HG02678 (cell line): ENCODE results near the gene CCR4.
"Not testable (repeated sequence)": the region's sequence is repeated elsewhere in the genome, so short reads cannot be mapped to it uniquely, and the experiment has no call there.

Experiments
- ATAC-seq: cut with Tn5 transposase; IDR thresholded peaks from one replicate; pipeline ENCODE4 v1.9.1; 2021; ENCODE audit warnings: mild to moderate bottlenecking, moderate library complexity; ENCODE audit not compliant: unreplicated experiment

CCR4 gene

DNA sequence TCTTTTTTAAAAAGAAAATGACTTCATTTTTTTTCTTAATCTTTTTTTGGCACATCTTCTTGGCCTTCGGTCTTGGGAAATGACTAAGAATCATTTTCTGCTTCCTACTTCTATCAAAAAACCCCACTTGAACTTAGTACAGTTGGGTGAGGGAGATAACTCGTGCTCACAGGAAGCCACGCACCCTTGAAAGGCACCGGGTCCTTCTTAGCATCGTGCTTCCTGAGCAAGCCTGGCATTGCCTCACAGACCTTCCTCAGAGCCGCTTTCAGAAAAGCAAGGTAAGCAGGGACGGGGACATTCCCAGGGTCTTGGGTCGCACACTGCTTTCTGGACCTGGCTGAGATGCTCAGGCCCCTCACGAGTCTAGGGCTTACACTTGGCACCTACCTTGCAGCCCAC, at the start of gene CCR4:
CCR4 (plus strand) TSS at position 235 of the 402 bp plus-strand sequence. CDS start 1,779 bp downstream, outside the sequence.
- no peak for ATAC-seq

DNA sequence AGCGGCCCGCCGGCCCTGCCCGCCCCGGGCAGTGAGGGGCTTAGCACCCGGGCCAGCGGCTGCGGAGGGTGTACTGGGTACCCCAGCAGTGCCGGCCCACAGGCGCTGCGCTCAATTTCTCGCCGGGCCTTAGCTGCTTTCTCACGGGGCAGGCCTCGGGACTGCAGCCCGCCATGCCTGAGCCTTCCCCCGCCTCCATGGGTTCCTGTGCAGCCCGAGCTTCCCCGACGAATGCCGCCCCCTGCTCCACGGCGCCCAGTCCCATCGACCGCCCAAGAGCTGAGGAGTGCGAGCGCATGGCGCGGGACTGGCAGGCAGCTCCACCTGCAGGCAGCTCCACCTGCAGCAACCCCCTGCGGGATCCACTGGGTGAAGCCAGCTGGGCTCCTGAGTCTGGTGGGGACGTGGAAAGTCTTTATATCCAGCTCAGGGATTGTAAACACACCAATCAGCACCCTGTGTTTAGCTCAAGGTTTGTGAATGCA, 48.5 kb upstream of the CCR4 start:
- ATAC-seq: not testable (repeated sequence)

DNA sequence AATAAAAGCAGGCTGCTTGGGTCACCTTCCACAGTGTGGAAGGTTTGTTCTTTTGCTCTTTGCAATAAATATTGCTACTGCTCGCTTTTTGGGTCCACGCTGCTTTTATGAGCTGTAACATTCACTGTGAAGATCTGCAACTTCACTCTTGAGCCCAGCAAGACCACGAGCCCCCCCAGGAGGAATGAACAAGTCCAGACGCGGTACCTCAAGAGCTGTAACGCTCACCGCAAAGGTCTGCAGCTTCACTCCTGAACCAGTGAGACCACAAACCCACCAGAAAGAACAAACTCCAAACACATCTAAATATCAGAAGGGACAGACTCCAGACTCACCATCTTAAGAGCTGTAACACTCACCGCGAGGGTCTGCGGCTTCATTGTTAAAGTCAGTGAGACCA, 47.5 kb upstream of the CCR4 start:
- ATAC-seq: no peak

GRCh38 chr3:32909999-32910398, 41.4 kb upstream of the CCR4 start:
- ATAC-seq: no peak

- no peak for ATAC-seq
Measured at GRCh38 chr3:32910954-32911353, 40.5 kb upstream of the CCR4 start.

GRCh38 chr3:32912046-32912445, 39.4 kb upstream of the CCR4 start:
- no peak for ATAC-seq

- no peak for ATAC-seq
Measured at GRCh38 chr3:32913790-32914446, 37.5 kb upstream of the CCR4 start.

DNA sequence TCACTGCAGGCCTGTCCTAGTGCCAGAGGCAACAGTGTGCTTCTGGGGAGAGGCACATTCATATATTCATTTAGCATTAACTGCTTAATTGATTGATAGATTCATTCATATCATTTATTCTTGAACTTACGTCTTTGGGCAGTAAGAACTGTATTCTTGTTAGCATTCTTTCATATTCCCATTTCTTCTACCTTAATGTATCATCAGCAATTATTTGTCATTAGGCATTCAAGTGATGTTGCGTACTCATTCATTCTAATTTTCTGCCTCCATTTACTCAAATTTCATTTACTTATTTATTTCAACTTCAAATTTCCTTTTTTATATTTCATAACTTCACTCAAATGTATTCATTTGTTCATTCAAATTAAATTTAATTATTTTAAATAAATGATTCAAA, 31.5 kb upstream of the CCR4 start:
- no peak for ATAC-seq

DNA sequence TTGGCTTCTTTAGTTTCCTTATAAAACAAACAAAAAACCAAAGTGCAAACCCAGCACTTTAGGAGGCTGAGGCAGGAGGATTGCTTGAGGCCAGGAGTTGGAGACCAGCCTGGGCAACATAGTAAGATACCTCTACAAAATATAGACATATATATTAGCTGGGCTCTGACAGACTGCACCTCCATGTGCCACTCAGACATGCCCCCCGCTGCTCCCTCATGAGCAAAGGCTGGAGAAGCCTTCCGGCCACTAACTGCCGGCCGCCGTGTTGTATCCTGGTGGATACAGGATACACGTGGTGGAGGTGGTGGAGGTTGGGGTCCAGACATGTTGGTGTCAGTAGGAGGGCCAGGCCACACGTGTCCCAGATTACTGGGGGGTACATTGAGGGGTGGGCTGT, 29.4 kb upstream of the CCR4 start:
- ATAC-seq: no peak

DNA sequence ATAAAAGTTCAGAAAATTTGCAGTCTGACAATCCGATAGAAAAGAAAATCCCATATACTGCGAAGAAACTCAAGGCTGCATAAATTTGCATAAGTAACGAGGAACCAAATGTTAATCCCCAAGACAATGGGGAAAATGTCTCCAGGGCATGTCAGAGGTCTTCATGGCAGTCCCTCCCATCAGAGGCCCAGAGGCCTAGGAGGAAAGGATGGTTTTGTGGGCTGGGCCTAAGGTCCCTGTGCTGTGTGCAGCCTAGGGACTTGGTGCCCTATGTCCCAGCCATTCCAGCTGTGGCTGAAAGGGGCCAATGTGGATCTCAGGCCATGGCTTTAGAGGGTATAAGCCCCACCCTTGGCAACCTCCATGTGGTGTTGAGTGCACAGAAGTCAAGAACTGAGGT, 21.3 kb upstream of the CCR4 start:
- ATAC-seq: no peak

DNA sequence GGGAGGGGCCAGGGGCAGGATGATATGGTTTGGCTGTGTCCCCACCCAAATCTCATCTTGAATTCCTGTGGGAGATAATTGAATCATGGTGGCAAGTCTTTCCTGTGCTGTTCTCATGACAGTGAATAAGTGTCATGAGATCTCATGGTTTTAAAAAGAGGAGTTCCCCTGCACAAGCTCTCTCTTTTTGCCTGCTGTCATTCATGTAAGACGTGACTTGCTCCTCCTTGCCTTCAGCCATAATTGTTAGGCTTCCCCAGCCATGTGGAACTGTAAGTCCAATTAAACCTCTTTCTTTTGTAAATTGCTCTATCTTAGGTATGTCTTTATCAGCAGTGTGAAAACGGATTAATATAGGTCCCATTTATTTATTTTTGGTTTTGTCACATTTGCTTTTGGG, 20.2 kb upstream of the CCR4 start:
- ATAC-seq: not testable (repeated sequence)

GRCh38 chr3:32934150-32934742, 17.2 kb upstream of the CCR4 start:
- no peak for ATAC-seq

DNA sequence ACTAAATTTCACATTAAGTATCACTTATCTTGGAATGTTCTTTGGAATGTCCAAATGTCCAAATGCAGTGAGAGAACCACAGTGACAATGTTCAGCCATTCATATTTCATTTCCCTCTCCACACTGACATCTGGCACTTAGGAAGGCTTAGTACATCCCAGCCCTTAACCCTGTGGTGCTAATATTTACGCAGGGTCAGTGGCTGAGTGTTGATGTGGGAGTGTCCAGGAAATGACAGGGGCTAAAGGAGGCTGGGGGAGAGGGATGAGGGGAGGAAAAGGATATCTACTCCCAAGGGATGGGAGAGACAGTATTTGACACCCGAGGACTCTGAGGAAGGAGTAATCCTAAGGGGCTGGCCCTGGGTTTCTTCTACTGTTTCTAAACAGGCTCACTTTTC, 14.1 kb upstream of the CCR4 start:
- no peak for ATAC-seq

DNA sequence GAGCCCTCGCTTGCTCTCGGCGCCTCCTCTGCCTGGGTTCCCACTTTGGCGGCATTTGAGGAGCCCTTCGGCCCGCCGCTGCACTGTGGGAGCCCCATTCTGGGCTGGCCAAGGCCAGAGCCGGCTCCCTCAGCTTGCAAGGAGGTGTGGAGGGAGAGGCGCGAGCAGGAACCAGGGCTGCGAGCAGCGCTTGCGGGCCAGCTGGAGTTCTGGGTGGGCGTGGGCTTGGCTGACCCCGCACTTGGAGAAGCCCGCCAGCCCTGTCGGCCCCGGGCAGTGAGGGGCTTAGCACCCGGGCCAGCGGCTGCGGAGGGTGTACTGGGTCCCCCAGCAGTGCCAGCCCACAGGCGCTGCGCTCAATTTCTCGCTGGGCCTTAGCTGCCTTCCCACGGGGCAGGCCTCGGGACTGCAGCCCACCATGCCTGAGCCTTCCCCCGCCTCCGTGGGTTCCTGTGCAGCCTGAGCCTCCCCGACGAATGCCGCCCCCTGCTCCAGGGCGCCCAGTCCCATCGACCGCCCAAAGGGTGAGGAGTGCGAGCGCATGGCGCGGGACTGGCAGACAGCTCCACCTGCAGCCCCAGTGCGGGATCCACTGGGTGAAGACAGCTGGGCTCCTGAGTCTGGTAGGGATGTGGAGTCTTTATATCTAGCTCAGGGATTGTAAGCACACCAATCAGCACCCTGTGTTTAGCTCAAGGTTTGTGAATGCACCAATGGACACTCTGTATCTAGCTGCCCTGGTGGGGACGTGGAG, 11.7 kb upstream of the CCR4 start:
- ATAC-seq: not testable (repeated sequence)

DNA sequence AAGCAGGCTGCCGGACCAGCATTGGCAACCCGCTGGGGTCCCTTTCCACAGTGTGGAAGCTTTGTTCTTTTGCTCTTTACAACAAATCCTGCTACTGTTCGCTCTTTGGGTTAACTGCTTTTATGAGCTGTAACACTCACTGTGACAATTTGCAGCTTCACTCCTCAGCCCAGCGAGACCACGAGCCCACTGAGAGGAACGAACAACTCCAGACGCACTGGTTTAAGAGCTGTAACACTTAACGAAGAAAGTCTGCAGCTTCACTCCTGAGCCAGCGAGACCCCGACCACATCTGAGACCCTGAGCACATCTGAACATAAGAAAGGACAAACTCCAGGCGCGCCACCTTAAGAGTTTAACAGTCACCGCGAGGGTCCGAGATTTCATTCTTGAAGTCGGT, 10.7 kb upstream of the CCR4 start:
- no peak for ATAC-seq

DNA sequence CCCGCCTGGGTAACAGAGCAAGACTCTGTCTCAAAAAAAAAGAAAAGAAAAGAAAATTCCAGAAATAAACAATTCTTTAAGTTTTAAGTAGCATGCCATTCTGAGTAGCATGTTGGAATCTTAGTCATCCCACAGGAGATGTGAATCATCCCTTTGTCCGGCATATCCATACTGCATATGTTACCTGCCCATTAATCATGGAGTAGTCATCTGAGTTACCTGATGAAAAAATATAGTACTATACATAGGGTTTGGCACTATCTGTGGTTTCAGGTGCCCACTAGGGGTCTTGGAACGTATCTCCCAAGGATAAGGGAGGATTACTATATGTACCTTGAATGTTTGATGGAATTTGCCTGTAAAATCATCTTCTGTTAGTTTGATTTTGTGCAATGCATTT, 6.3 kb upstream of the CCR4 start:
- ATAC-seq: no peak

DNA sequence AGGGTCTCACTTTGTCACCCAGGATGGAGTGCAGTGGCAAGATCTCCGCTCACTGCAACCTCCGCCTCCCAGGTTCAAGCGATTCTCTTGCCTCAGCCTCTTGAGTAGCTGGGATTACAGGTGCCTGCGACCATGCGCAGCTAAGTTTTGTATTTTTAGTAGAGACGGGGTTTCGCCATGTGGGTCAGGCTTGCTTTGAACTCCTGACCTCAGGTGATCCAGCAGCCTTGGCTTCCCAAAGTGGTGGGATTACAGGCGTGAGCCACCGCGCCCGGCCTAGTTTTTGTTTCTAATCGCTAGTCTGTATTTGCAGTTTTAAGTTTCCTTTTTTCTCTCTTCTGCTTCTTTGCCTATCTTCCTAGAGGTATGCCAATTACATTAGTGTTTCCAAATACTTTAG, 5.8 kb upstream of the CCR4 start:
- not testable (repeated sequence) for ATAC-seq

DNA sequence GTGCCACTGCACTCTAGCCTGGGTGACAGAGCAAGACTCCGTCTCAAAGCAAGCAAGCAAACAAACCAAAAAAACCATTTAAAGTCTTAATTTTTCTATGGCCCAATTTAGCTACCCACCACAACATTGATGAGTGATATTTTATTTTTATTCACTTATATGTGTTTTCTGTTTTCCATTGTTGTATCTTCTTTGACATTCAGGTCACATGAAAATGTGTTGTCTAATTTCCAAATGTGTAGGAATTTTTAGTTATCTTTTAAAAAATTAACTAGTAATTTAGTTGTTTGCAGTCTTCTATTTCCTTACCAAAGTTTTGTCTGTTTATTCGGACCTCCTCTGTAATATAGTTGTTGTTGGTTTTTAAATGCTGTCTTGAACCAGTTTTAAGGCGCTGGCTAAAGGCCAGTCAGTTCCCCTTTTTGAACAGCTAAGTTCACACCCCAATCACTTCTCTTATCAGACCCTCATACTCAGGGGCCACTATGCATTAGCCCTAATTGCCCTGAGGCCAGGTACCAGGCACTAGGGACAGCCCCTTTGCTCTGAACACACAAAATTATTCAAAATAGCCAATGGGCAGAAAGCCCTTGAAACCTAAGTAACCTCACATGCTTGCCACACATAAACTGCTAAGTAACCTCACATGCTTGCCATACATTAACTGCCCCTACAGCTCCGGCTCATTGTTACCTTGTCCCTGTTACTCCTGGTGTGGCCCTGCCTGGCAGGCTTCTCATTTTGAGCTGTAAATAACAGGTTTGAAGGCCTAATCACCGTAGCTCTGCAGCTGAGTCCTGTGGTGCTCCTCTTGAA, 4.3 kb upstream of the CCR4 start:
- ATAC-seq: peak; percentile 21

DNA sequence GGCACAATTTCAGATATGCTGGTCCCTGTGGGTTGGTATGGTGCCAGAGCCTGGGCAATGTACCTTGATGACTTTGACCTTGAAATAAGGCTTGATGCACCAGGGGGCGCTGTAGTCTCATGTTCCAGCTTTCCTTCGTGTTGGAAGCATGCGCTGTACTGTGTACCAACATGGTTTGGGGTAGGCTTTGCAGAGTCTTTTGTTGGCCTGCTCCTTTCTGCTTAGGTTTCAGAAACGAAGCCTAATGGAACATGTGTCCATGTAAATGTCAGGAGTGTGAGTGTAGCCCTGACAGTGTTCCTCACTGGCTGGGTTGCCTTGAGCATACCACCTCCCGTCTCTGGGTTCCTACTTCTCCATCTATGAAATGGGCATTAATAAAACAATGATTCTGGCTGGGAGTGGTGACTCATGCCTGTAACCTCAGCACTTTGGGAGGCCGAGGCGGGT, 3.6 kb upstream of the CCR4 start:
- peak; percentile 84 for ATAC-seq

- no peak for ATAC-seq
Measured at GRCh38 chr3:32948625-32949445, 2.6 kb upstream of the CCR4 start.
